ENCODE measurements around the gene BAIAP2. TPM values are rescaled to one million over a fixed set of nuclear protein-coding genes. Genes with fewer than 3 reads are reported as not detected.

BAIAP2 gene
- total and polyA plus RNA-seq, 2 of the 13 experiments (the other 11 are each of a cell fraction or from before 2014, with no cell fraction given) = 22.5 to 24.0 TPM

- TF ChIP-seq ZNF704 (CRISPR knock-in tag; IDR thresholded peaks at IDR 0.05; ENCODE audit: borderline replicate concordance) (no peak), ZNF501 (CRISPR knock-in tag; IDR thresholded peaks at IDR 0.05) (peak; percentile 45; the same call in 1 of the 2 replicates), ZNF10 (CRISPR knock-in tag; IDR thresholded peaks at IDR 0.05; ENCODE audit: borderline replicate concordance, low read depth) (no peak), ZNF121 (CRISPR knock-in tag; IDR thresholded peaks at IDR 0.05) (0 out of 2 replicates have a peak, but pooled peaks have one; percentile 23), PREB (CRISPR knock-in tag; IDR thresholded peaks at IDR 0.05) (no peak), SOX13 (IDR thresholded peaks at IDR 0.05) (no peak), SOX13 (CRISPR knock-in tag; conservative IDR thresholded peaks at IDR 0.05 in 1 of 2, IDR thresholded peaks at IDR 0.05 in 1 of 2) (no peak), ZNF33A (CRISPR knock-in tag; IDR thresholded peaks at IDR 0.05; ENCODE audit: borderline replicate concordance) (no peak), SPEN (CRISPR knock-in tag; IDR thresholded peaks at IDR 0.05; ENCODE audit: low read depth) (0 out of 2 replicates have a peak, but pooled peaks have one; percentile 20), NFE2L2 (IDR thresholded peaks at IDR 0.05; ENCODE audit: low read length) (no peak), KIAA2018 (CRISPR knock-in tag; IDR thresholded peaks at IDR 0.05; ENCODE audit: borderline replicate concordance) (no peak), ATF2 (CRISPR knock-in tag; IDR thresholded peaks at IDR 0.05) (no peak), ZNF180 (CRISPR knock-in tag; IDR thresholded peaks at IDR 0.05; ENCODE audit: borderline replicate concordance, low read depth) (no peak), ATF4 (CRISPR knock-in tag; IDR thresholded peaks at IDR 0.05) (0 out of 4 replicates have a peak, but pooled peaks of 1 of the 2 experiments have one; percentile 39)
Measured at GRCh38 chr17:81025065-81025740, 9.7 kb upstream of the BAIAP2 start (continued).
